Adrenal gland (tissue), 5 donors: ENCODE results near the gene FGD4.

Experiments used
- POLR2A ChIP-seq, 2 donors: fragments of 450-650 bp; IDR thresholded peaks; one replicate each; pipeline ENCODE4 v1.6.1; 2017; ENCODE audit warnings: antibody characterized with exemption in 2 of 2, mild to moderate bottlenecking in 2 of 2, moderate library complexity in 1 of 2
- TF ChIP-seq, protein P1 (sequence below), 6 experiments: fragments of 450-650 bp in 4 of 6; fragments of 200-600 bp in 2 of 6; sonication (generic) in 1 of 6; IDR thresholded peaks; 1 replicate in 5 of 6; 2 replicates in 1 of 6; pipeline versions ENCODE4 v1.5.1 to v1.8.0; 2016 to 2021; ENCODE audit warnings: antibody characterized with exemption in 6 of 6, mild to moderate bottlenecking in 2 of 6, moderate library complexity in 1 of 6
- donor health status: DM: no; HTN: no; CAD: no.

- TF ChIP-seq, protein P1, sequence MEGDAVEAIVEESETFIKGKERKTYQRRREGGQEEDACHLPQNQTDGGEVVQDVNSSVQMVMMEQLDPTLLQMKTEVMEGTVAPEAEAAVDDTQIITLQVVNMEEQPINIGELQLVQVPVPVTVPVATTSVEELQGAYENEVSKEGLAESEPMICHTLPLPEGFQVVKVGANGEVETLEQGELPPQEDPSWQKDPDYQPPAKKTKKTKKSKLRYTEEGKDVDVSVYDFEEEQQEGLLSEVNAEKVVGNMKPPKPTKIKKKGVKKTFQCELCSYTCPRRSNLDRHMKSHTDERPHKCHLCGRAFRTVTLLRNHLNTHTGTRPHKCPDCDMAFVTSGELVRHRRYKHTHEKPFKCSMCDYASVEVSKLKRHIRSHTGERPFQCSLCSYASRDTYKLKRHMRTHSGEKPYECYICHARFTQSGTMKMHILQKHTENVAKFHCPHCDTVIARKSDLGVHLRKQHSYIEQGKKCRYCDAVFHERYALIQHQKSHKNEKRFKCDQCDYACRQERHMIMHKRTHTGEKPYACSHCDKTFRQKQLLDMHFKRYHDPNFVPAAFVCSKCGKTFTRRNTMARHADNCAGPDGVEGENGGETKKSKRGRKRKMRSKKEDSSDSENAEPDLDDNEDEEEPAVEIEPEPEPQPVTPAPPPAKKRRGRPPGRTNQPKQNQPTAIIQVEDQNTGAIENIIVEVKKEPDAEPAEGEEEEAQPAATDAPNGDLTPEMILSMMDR (IDR thresholded peaks at IDR 0.05): no peak
- no peak for TF ChIP-seq POLR2A (IDR thresholded peaks at IDR 0.05)
These were observed 260.6 kb downstream of the FGD4 start for GRCh38 chr12:32659908-32660440.
